GM12801 (cell line): ENCODE measurements around the gene KIRREL3.

Source experiments
- TF ChIP-seq, protein P1 (sequence below): IDR thresholded peaks from one replicate; pipeline ENCODE4 v1.5.1; 2011; ENCODE audit warnings: control low read depth; ENCODE audit not compliant: insufficient read length; ENCODE audit errors: extremely low read depth

The KIRREL3 gene

DNA sequence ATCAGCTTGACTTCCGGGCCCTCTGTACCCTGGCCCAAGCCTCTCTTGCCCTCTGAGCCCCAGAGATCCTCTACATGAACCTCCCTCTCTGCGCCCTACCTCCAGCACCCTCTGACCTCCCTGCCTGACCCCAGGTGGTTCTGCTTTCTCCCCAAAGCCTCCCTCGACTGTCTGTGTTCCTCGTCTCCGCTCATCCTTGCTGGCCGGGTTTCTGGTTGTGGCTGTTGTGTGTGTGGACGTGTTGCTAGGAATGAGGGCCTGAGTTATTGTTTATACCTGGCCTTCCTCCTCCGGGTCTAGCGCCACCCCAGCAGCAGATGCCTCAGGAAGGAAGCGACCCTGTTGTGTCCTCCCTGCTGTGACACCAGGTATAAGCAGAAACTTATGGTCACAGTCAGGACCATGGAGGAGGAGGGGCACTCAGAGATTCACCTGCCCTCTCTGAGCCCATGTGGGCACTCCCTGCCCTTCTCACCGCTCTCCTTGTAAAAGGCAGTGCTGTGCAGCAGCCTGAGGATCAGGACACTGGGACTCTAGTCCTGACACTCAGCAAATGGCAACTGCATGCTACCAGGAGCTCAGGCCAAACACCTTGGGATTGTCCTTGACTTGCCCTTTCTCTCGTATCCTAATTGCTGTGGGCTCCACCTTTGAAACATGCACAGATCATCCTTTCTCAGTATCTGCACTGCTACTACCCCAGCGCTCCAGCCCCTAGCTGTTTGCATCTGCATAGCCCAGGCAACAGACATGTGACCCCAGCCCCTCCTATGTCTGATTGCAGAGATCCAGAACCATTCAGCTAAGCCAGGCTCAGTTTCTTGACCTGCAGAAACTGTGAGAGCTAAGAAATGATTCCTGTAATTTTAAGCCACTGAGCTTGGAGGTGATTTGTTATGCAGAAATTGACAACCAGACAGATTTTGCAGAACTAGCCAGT, 505.0 kb downstream of the KIRREL3 start:
- TF ChIP-seq, protein P1, sequence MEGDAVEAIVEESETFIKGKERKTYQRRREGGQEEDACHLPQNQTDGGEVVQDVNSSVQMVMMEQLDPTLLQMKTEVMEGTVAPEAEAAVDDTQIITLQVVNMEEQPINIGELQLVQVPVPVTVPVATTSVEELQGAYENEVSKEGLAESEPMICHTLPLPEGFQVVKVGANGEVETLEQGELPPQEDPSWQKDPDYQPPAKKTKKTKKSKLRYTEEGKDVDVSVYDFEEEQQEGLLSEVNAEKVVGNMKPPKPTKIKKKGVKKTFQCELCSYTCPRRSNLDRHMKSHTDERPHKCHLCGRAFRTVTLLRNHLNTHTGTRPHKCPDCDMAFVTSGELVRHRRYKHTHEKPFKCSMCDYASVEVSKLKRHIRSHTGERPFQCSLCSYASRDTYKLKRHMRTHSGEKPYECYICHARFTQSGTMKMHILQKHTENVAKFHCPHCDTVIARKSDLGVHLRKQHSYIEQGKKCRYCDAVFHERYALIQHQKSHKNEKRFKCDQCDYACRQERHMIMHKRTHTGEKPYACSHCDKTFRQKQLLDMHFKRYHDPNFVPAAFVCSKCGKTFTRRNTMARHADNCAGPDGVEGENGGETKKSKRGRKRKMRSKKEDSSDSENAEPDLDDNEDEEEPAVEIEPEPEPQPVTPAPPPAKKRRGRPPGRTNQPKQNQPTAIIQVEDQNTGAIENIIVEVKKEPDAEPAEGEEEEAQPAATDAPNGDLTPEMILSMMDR, result no peak

DNA sequence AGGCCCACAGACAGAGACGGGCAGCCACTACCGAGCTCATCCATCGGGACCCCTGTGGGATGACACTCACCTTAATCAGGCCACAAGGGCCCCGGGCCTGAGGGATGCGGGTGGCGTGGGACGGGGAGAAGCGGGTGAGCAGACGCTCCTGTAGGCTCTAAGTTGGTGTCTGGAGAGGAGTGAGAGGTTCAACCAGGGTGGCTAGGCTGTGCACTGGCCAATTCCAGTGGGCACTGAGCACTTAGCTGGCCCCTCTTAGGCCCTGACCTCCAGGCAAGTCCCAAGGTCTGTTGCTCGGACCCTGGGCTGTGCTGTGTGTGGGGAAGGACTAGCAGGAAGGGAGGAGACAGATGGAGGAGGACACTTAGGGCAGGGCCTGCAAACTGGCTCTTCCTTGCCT, 505.7 kb downstream of the KIRREL3 start:
- TF ChIP-seq, protein P1, result no peak

DNA sequence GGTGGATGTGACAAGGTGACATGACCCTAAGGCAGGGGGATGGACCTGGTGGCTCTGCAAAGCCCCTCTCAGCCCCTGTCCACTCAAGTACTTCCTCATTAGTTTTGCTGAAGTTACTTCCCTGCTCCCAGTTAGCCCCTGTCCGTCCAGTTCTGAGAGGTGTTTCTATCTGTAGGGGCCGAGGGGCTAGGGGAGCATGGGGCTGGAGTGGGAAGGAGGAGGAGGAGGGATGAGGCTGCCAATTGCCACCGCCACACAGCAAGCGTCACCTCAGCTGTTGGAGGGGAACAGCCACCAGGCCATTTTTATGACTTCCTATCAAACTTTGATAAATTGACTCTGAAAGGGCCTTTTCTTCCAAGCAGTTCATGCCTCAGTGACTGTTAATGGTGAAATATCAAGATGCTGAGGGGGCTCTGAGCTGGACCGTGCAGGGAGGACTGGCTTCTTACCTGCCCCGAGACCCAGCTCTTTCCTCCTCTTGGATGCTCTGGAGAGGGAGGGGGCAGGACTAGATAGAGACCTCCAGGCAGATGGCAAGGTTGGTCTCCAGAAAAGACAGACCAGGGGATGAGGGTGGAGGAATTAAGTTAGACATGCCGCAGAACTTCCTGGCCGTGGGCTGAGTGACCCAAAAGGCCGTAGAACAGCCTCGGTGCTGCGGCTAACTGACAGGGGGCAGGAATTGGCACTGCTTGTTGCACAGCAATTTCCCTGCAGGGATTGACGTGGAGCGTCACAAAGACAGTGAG, 508.1 kb downstream of the KIRREL3 start:
- TF ChIP-seq, protein P1, result no peak

DNA sequence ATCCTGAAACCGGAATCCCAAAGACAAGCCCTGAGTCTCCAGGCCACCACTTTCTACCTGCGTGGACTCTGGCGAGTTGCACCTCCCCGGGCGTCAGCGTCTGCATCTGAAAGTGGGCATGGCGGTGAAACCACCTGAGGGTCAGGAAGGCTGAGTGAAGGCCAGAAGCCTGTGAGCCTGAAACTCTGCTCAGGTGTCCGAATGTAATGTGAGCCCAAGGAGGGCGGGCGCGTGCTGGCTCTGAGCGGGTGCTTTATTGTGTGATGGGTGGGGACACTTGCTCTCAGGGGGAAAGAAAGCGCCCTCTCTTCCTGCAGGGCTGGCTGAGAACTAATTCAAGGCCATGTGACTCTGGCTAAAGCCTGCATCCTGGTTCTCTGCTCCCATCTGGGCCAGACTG, 509.5 kb downstream of the KIRREL3 start:
- TF ChIP-seq, protein P1, result no peak

DNA sequence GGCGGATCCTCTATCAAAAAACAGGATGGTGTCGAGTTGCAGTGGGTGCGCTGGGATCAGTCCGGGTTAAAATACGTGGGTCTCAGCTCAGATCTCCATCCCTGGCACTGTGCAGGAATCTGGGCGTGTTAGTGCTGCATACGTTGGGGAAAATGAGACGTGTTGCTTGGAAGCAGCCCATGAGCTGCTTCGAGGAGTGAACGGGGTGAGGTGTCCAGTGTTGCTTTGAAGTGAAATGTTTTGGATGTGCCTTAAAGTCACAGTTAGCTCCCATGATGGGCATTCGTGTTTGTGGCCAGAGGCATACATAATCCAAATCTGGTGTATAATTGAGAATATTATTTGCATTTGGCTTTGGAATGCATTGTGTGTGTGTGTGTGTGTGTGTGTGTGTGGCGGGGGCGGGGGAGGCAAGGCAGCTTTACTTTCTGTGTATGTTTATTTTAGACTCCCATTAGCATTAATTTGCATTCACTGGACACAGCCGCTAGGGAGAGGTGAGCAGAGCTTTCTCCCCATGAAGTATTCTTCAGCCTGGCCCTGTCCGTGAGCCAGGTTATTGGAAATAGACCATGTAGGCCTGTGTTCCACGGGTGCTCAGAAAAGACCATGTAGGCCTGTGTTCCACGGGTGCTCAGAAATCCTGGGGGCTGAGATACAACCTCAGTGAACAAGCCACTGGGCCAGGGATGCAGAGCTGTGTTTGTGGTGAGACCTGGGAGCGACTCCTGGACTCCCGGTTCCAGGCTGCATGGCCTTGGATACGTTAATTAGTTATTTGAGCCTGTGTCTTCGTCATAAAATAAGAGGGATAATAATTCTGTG, 510.5 kb downstream of the KIRREL3 start:
- TF ChIP-seq, protein P1, result no peak

DNA sequence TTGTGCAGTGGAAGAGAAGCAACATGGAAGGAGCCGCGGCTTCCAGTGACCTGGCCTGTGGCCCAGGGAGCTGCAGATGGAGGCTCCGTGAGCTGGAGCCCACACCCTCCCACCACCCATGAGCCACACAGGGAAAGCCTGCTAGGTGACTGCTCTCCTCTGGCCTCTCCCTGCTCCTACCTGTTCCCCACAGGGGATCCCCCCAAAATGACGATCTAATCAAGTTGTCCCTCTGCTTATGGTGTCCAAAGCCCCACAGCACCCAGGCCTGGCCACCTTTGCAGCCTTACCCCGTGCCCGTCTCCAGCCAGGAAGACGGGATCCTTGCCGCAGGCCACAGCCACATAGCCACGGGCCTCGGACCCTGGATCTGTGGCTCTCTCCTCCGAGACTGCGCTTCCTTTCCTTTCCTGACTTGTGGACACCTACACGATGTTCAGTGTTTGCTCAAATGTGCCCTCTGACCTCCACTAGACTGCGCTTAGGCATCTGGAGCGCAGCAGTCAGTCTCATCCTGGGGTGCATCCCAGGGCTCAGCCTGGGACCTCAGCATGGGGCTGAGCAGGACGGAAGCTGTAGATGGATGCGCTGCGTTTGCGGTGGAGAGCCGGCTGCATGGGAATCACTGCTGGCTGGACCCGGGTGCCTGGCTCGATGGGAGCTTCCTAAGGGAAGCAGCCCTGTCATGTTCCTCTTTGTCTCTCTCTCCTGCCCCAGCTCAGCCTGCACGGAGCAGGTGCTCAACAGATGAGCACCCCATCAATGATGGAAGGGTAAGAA, 511.8 kb downstream of the KIRREL3 start:
- TF ChIP-seq, protein P1, result no peak
